Renal pelvis (tissue), 3 donors: Measurements from ENCODE around the gene LMO1. TPM values are rescaled to one million over a fixed set of nuclear protein-coding genes. Genes with fewer than 3 reads are reported as not detected.

ENCODE experiments used
- polyA plus RNA-seq, 3 donors: library from polyadenylated mRNA; unstranded; fragments of 120-200 nt; gene quantifications; one replicate each; pipeline ENCODE4 v1.2.1, GENCODE V29; 2013; ENCODE audit not compliant: insufficient read length in 3 of 3

The LMO1 gene
- polyA plus RNA-seq, 3 donors = 0.30 to 0.85 (median 0.74) TPM

Other genes starting within 250 kb of the LMO1 start
- 10 to 100 TPM; 24.7 to 26.2 (median 25.4) TPM for gene TUB, start 182.7 kb downstream of the LMO1 start, polyA plus RNA-seq
- gene RIC3, start 94.9 kb downstream of the LMO1 start, polyA plus RNA-seq = 10 to 100 TPM; 10.9 to 19.1 (median 17.3) TPM